ENCODE measurements around the gene ADGRD1.

ADGRD1 gene

DNA sequence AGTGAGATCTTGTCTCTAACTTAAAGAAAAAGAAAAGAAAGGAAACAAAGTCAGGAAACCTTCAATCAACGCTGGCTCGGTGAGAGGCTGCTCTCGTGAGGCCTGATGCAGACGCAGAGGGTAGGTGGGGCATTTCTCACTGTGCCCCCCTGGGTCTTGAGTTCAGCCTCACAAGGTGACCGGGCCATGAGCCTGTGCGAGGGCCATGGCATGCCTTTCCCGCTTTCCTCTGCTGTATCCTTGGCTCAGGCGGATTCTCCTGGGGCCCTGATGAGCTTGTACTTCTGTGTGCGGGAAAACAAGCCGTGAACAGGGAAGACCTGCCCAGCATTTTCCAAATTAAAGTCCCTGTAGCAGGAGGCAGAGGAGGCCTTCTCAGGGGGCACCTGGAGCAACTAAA lies 20.2 kb downstream of the ADGRD1 start:
- H3K4me3 Mint-ChIP-seq = no peak overlapping the region
- no peaks in the 10 kb centered on the region for H3K9me3 Mint-ChIP-seq
- peaks cover 7% of the 10 kb centered on the region for H3K27me3 Mint-ChIP-seq (ENCODE audit: low read depth, poor library complexity)
- H3K36me3 Mint-ChIP-seq (ENCODE audit: low read depth) = peaks cover 9% of the 10 kb centered on the region
- TF ChIP-seq, protein P1, sequence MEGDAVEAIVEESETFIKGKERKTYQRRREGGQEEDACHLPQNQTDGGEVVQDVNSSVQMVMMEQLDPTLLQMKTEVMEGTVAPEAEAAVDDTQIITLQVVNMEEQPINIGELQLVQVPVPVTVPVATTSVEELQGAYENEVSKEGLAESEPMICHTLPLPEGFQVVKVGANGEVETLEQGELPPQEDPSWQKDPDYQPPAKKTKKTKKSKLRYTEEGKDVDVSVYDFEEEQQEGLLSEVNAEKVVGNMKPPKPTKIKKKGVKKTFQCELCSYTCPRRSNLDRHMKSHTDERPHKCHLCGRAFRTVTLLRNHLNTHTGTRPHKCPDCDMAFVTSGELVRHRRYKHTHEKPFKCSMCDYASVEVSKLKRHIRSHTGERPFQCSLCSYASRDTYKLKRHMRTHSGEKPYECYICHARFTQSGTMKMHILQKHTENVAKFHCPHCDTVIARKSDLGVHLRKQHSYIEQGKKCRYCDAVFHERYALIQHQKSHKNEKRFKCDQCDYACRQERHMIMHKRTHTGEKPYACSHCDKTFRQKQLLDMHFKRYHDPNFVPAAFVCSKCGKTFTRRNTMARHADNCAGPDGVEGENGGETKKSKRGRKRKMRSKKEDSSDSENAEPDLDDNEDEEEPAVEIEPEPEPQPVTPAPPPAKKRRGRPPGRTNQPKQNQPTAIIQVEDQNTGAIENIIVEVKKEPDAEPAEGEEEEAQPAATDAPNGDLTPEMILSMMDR (IDR thresholded peaks at IDR 0.05) = no peak
- H3K4me1 Mint-ChIP-seq = peaks cover 19% of the 10 kb centered on the region
- no peak for DNase-seq
- no peak overlapping the region for H3K27ac Mint-ChIP-seq

DNA sequence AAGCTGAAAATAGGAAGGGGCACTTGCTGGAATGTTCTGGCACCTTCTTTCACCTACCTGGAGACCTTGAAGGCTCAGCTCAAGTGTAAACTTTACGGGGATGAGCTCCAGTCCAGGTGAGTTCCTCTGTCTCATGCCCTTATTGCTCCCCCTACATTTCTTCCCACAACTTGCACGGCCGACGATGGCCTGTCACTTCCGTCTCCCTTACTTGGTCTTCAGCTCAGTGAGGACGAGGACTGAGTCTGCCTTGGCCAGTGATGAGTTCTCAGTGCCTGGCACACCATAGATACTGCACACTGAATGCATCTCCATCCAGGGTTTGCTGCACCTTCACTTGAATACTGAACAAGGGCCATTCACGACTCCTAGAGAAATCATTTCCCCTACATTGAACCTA lies 21.4 kb downstream of the ADGRD1 start:
- Mint-ChIP-seq H3K27me3 (ENCODE audit: low read depth, poor library complexity) (peaks cover 11% of the 10 kb centered on the region), H3K4me3 (no peak overlapping the region), H3K36me3 (ENCODE audit: low read depth) (peaks cover 7% of the 10 kb centered on the region), H3K27ac (no peak overlapping the region), H3K4me1 (peaks cover 28% of the 10 kb centered on the region), H3K9me3 (no peaks in the 10 kb centered on the region)
- TF ChIP-seq, protein P1 (IDR thresholded peaks at IDR 0.05) = no peak
- no peak for DNase-seq

DNA sequence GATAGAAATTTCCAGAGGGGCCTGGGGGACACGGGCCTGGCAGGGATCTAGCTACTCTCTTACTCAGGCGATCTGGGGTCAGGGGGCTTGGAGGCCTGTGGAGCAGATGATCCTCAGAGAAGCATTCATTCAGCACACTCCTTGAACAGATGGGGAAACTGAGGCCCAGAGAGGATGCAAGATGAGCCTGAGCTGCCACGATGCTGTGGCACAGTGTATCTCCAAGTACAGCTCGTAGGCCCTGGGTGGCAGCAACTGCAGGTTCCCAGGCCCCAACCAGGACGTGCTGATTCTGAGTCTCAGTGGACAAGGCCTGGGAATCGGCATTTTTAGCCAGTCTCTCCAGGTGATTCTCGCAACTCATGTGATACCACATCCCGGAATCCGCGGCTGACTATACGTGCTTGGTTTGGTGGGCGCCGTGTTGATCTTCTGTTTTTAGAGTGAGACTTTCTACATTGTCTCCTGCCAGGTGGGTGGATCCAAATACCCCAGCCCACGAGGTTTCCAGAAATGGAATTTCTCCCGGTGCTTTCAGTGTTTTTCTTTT lies 22.5 kb downstream of the ADGRD1 start:
- H3K4me3 Mint-ChIP-seq = no peak overlapping the region
- H3K9me3 Mint-ChIP-seq = no peaks in the 10 kb centered on the region
- H3K4me1 Mint-ChIP-seq = peaks cover 34% of the 10 kb centered on the region
- DNase-seq = no peak
- no peak overlapping the region for H3K27ac Mint-ChIP-seq
- TF ChIP-seq, protein P1 (IDR thresholded peaks at IDR 0.05) = no peak
- H3K36me3 Mint-ChIP-seq (ENCODE audit: low read depth) = peaks cover 7% of the 10 kb centered on the region
- peaks cover 11% of the 10 kb centered on the region for H3K27me3 Mint-ChIP-seq (ENCODE audit: low read depth, poor library complexity)

DNA sequence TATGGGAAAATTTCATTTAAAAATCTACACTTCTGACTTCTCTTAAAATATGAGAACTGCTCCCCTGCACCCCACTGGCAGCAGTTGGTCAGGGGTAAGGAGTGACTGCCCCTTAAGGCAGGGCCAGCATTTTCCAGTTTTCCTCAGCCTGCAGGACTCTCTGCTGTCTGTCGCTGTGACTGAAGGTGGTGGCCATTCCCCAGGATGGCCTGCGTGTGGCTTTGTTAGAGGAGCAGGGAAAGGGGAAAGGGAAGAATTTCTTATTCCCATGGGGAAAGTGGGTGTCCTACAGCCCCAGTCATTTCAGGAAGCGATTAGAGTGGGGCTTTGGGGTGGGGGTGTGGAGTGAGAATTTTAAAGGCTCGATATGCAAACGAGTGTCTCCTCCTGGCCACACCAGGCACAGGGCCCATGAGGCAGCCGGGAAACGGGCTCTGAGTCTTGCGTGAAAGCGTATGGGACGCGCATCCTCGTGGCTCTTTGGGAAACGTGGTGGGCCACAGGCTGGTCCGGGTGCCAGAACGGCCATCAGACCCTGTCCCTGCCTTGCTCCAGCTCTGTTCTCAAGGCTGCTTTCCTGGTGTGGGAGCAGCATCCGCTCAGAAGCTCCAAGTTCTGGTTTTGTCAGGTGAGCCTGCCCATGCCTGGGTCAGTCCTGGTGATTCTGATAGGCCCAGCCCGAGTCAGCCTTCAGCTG lies 23.5 kb downstream of the ADGRD1 start:
- H3K4me1 Mint-ChIP-seq = peaks cover 33% of the 10 kb centered on the region
- H3K27me3 Mint-ChIP-seq (ENCODE audit: low read depth, poor library complexity) = peaks cover 7% of the 10 kb centered on the region
- no peak overlapping the region for H3K4me3 Mint-ChIP-seq
- H3K36me3 Mint-ChIP-seq (ENCODE audit: low read depth) = peaks cover 7% of the 10 kb centered on the region
- DNase-seq = no peak
- no peaks in the 10 kb centered on the region for H3K9me3 Mint-ChIP-seq
- TF ChIP-seq, protein P1 (IDR thresholded peaks at IDR 0.05) = no peak
- H3K27ac Mint-ChIP-seq = peak overlapping the region; percentile 79

- Mint-ChIP-seq H3K4me1 (peaks cover 35% of the 10 kb centered on the region), H3K9me3 (no peaks in the 10 kb centered on the region), H3K36me3 (ENCODE audit: low read depth) (peaks cover 7% of the 10 kb centered on the region), H3K4me3 (no peak overlapping the region), H3K27me3 (ENCODE audit: low read depth, poor library complexity) (peaks cover 10% of the 10 kb centered on the region), H3K27ac (no peak overlapping the region)
- DNase-seq = no peak
- TF ChIP-seq, protein P1 (IDR thresholded peaks at IDR 0.05) = no peak
Measured at GRCh38 chr12:130977743-130978095, 24.0 kb downstream of the ADGRD1 start.

DNA sequence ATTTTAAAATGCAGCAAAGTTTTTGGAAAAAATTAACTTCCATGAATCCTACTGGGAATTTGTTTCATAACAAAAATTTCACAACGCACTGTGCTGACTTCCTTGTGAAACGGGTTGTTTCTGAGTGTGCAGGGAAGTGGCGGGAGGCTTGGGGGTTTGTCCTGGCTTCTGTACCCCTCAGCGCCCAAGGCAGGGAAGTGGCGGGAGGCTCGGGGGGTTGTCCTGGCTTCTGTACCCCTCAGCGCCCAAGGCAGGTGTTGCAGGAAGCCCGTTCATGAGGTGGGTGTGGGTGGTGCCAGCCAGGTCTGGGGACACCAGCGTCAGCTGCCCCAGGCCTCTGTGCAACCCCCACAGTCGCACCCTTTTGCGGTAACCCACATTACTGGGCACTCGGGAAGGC lies 25.1 kb downstream of the ADGRD1 start:
- no peaks in the 10 kb centered on the region for H3K9me3 Mint-ChIP-seq

More for the DNA sequence above, 25.1 kb downstream of the ADGRD1 start:
- no peak for DNase-seq
- no peak overlapping the region for H3K4me3 Mint-ChIP-seq
- H3K27ac Mint-ChIP-seq = no peak overlapping the region
- H3K36me3 Mint-ChIP-seq (ENCODE audit: low read depth) = no peaks in the 10 kb centered on the region
- H3K27me3 Mint-ChIP-seq (ENCODE audit: low read depth, poor library complexity) = peaks cover 21% of the 10 kb centered on the region
- TF ChIP-seq, protein P1 (IDR thresholded peaks at IDR 0.05) = no peak
- peaks cover 43% of the 10 kb centered on the region for H3K4me1 Mint-ChIP-seq

Data from nephron progenitor cell (in vitro differentiated cells).